SK-N-SH (cell line): ENCODE results near the gene CEP295NL. TPM values are rescaled to one million over a fixed set of nuclear protein-coding genes. Genes with fewer than 3 reads are reported as not detected.

Experiments used
- CTCF ChIA-PET: fragments of 300-600, 350-600 bp; formaldehyde crosslinking; extraction: SDS; loops from one replicate; lab custom pipeline; 2021; lab: Yijun Ruan, JAX
- POLR2A ChIA-PET: fragments of 350-600 bp; sonication (Branson Sonifier 250); formaldehyde crosslinking; extraction: SDS; loops from one replicate; lab custom pipeline; 2020; ENCODE audit warnings: antibody characterized with exemption, inconsistent platforms; lab: Yijun Ruan, JAX
- DNase-seq: peaks from one replicate; pipeline ENCODE4 v3.0.0; 2012
- H2AFZ ChIP-seq: fragments of 200-600 bp; sonication (generic); 2 replicates; pipeline ENCODE4 v1.8.1; 2016; ENCODE audit warnings: antibody characterized with exemption, mild to moderate bottlenecking, low read depth
- H3F3A ChIP-seq: fragments of 200-600 bp; sonication (generic); replicated peaks from 2 replicates; pipeline ENCODE3; 2016; ENCODE audit warnings: antibody characterized with exemption, mild to moderate bottlenecking; ENCODE audit not compliant: insufficient read depth
- H3K27ac ChIP-seq, 2 experiments: fragments of 200-500 bp in 1 of 2; fragments of 200-600 bp in 1 of 2; sonication (Bioruptor generic) in 1 of 2; sonication (generic), shearing (Covaris generic) in 1 of 2; 2 replicates each; pipeline versions ENCODE4 v1.5.1 to v1.6.1; 2014 to 2016; ENCODE audit warnings: low read depth in 2 of 2, inconsistent platforms in 1 of 2, low read length in 1 of 2, mild to moderate bottlenecking in 1 of 2, mixed read lengths in 1 of 2
- H3K27me3 ChIP-seq: fragments of 200-600 bp; sonication (generic), shearing (Covaris generic); 2 replicates; pipeline ENCODE4 v1.6.1; 2016; ENCODE audit warnings: mixed run types; ENCODE audit not compliant: insufficient read depth
- H3K36me3 ChIP-seq, 2 experiments: fragments of 200-500 bp in 1 of 2; fragments of 200-600 bp in 1 of 2; sonication (Bioruptor generic) in 1 of 2; sonication (generic) in 1 of 2; replicated peaks in 1 of 2; 2 replicates each; pipeline versions ENCODE3 to v1.5.1; 2014 to 2016; ENCODE audit warnings: low read length in 1 of 2, mild to moderate bottlenecking in 1 of 2; ENCODE audit not compliant: insufficient read depth in 2 of 2, control insufficient read depth in 1 of 2
- H3K4me1 ChIP-seq, 2 experiments: fragments of 200-500 bp in 1 of 2; fragments of 200-600 bp in 1 of 2; sonication (Bioruptor generic) in 1 of 2; sonication (generic), shearing (Covaris generic) in 1 of 2; 2 replicates each; pipeline versions ENCODE4 v1.5.1 to v1.6.1; 2014 to 2016; ENCODE audit warnings: low read depth in 1 of 2, low read length in 1 of 2, mixed run types in 1 of 2; ENCODE audit not compliant: insufficient read depth in 2 of 2, control insufficient read depth in 1 of 2
- H3K4me2 ChIP-seq: fragments of 200-600 bp; sonication (generic), shearing (Covaris generic); 2 replicates; pipeline ENCODE4 v1.6.1; 2017; ENCODE audit warnings: mixed run types
- H3K4me3 ChIP-seq, 2 experiments: fragments of 200-500 bp in 1 of 2; fragments of 200-600 bp in 1 of 2; sonication (Bioruptor generic) in 1 of 2; sonication (generic), shearing (Covaris generic) in 1 of 2; 2 replicates each; pipeline versions ENCODE4 v1.5.1 to v1.8.1; 2014 to 2016; ENCODE audit warnings: low read depth in 2 of 2, inconsistent platforms in 1 of 2, low read length in 1 of 2, mild to moderate bottlenecking in 1 of 2, mixed read lengths in 1 of 2, moderate library complexity in 1 of 2
- H3K79me2 ChIP-seq: fragments of 200-600 bp; sonication (generic); 2 replicates; pipeline ENCODE4 v1.8.1; 2017; ENCODE audit warnings: mild to moderate bottlenecking; ENCODE audit not compliant: insufficient read depth
- H3K9ac ChIP-seq: fragments of 200-600 bp; sonication (generic); 2 replicates; pipeline ENCODE4 v1.6.1; 2017; ENCODE audit warnings: mixed run types
- H3K9me2 ChIP-seq: fragments of 200-600 bp; sonication (generic); 2 replicates; pipeline ENCODE4 v1.6.1; 2017; ENCODE audit warnings: mixed run types
- H3K9me3 ChIP-seq: fragments of 200-600 bp; sonication (generic); 2 replicates; pipeline ENCODE4 v1.6.1; 2017; ENCODE audit warnings: mixed run types, mild to moderate bottlenecking, moderate library complexity
- H4K20me1 ChIP-seq: fragments of 200-600 bp; sonication (generic); 2 replicates; pipeline ENCODE4 v1.6.1; 2017; ENCODE audit warnings: mild to moderate bottlenecking, mixed run types; ENCODE audit not compliant: insufficient read depth
- ELF1 ChIP-seq: IDR thresholded peaks from 2 replicates; pipeline ENCODE4 v1.4.0; 2012
- FOSL2 ChIP-seq: IDR thresholded peaks from 2 replicates; pipeline ENCODE4 v1.4.0; 2012; ENCODE audit warnings: low read depth, mild to moderate bottlenecking, moderate library complexity, borderline replicate concordance
- FOXM1 ChIP-seq: IDR thresholded peaks from 2 replicates; pipeline ENCODE4 v1.4.0; 2012; ENCODE audit warnings: low read depth, mild to moderate bottlenecking
- MEF2A ChIP-seq: IDR thresholded peaks from 2 replicates; pipeline ENCODE4 v1.4.0; 2012; ENCODE audit warnings: low read depth, borderline replicate concordance
- NRF1 ChIP-seq: IDR thresholded peaks from 2 replicates; pipeline ENCODE4 v1.6.1; 2012; ENCODE audit warnings: low read depth, mild to moderate bottlenecking, low read length
- POLR2AphosphoS5 ChIP-seq: IDR thresholded peaks from 2 replicates; pipeline ENCODE4 v1.6.1; 2012; ENCODE audit warnings: low read depth, low read length
- RAD21 ChIP-seq: IDR thresholded peaks from 2 replicates; pipeline ENCODE4 v1.6.1; 2012; ENCODE audit warnings: mild to moderate bottlenecking, low read length
- RCOR1 ChIP-seq: fragments of 150-350 bp; IDR thresholded peaks from 2 replicates; pipeline ENCODE4 v1.6.1; 2017; ENCODE audit warnings: antibody characterized with exemption, low read length
- RXRA ChIP-seq: IDR thresholded peaks from 2 replicates; pipeline ENCODE4 v1.4.0; 2012; ENCODE audit warnings: low read depth, mild to moderate bottlenecking, borderline replicate concordance
- SIN3A ChIP-seq: IDR thresholded peaks from 2 replicates; pipeline ENCODE4 v1.6.1; 2012; ENCODE audit warnings: low read depth, mild to moderate bottlenecking, low read length, moderate library complexity, borderline replicate concordance
- SMC3 ChIP-seq: IDR thresholded peaks from 2 replicates; pipeline ENCODE4 v1.6.1; 2012; ENCODE audit warnings: low read depth, low read length, improper control_type of control experiment
- TEAD4 ChIP-seq: IDR thresholded peaks from 2 replicates; pipeline ENCODE4 v1.4.0; 2012; ENCODE audit warnings: mild to moderate bottlenecking, borderline replicate concordance; ENCODE audit not compliant: insufficient read depth
- YY1 ChIP-seq: IDR thresholded peaks from 2 replicates; pipeline ENCODE4 v1.4.0; 2012; ENCODE audit warnings: low read depth, mild to moderate bottlenecking
- WGBS: methylation state at CpG from one replicate; pipeline ENCODE4 v1.1.6; 2017; ENCODE audit warnings: low lambda C conversion rate; 5-methylcytosine and 5-hydroxymethylcytosine counted together
- polyA plus RNA-seq, 3 experiments: library from polyadenylated mRNA; depleted of rRNA; stranded (reverse); fragments of >200 nt; gene quantifications; 2 replicates each; pipeline ENCODE4 v1.2.3, GENCODE V29; 2012
- TF ChIP-seq, protein P1 (sequence below): IDR thresholded peaks from 2 replicates; pipeline ENCODE4 v1.4.0; 2012; ENCODE audit warnings: low read depth, borderline replicate concordance
- TF ChIP-seq, protein P2 (sequence below): IDR thresholded peaks from 2 replicates; pipeline ENCODE4 v1.4.0; 2012; ENCODE audit warnings: low read depth

The CEP295NL gene
- polyA plus RNA-seq, 1 of the 3 experiments (the other 2 are of a cell fraction), result 0.35 TPM

DNA sequence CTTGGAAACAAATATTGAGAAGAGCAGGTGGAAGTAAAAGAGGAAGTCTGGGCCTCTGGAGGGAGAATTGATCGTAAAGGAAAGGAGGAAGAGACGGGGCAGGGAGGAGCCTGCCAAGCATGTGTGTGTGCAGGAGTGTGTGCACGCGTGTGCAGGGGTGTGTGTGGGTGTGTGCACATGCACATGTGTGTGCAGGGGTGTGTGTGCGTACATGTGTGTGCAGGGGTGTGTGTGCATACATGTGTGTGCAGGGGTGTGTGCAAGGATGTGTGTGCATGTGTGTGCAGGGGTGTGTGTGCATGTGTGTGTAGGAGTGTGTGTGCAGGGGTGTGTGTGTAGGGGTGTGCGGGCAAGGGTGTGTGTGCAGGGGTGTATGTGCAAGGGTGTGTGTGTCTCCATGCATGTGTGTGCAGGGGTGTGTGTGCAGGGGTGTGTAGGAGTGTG, 10.0 kb downstream of the CEP295NL start:
- 91% methylated on average over 6 of the region's 6 CpGs for WGBS
- Histone ChIP-seq H3K36me3 (peaks cover 11 to 12% of the 10 kb centered on the region in 2 experiments), H3K4me1 (peaks cover 0 to 74% of the 10 kb centered on the region in 2 experiments; a peak in 2 of 4 replicates), H3K9ac (no peak overlapping the region)
- TF ChIP-seq TEAD4 (no peak), NRF1 (no peak), RXRA (no peak), ELF1 (no peak), FOSL2 (no peak), RAD21 (no peak), RCOR1 (no peak), FOXM1 (no peak), SIN3A (no peak), YY1 (no peak)
- TF ChIP-seq, protein P1, sequence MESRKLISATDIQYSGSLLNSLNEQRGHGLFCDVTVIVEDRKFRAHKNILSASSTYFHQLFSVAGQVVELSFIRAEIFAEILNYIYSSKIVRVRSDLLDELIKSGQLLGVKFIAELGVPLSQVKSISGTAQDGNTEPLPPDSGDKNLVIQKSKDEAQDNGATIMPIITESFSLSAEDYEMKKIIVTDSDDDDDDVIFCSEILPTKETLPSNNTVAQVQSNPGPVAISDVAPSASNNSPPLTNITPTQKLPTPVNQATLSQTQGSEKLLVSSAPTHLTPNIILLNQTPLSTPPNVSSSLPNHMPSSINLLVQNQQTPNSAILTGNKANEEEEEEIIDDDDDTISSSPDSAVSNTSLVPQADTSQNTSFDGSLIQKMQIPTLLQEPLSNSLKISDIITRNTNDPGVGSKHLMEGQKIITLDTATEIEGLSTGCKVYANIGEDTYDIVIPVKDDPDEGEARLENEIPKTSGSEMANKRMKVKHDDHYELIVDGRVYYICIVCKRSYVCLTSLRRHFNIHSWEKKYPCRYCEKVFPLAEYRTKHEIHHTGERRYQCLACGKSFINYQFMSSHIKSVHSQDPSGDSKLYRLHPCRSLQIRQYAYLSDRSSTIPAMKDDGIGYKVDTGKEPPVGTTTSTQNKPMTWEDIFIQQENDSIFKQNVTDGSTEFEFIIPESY, result no peak
- TF ChIP-seq, all 33 proteins: peak for 0
- H3K9me2 ChIP-seq, result no peaks in the 10 kb centered on the region
- H2AFZ ChIP-seq, result no peak overlapping the region
- H3K27me3 ChIP-seq, result no peaks in the 10 kb centered on the region
- ChIA-PET CTCF (interaction anchor here (1.2 to 7.4 kb wide), 8 partner anchors 8 to 78 kb away, joined by 3 to 44 read pairs (median 6); no protein-coding TSS in a partner anchor), POLR2A (interaction anchor here (1.0 to 3.1 kb wide), 6 partner anchors 10 to 73 kb away, joined by 3 to 35 read pairs (median 5); no protein-coding TSS in a partner anchor)
- peaks cover 73% of the 10 kb centered on the region for H4K20me1 ChIP-seq
- no peak overlapping the region for H3K4me2 ChIP-seq
- no peaks in the 10 kb centered on the region for H3K9me3 ChIP-seq
- peak overlapping the region in 1 of 2 experiments; percentile 98; a peak in 2 of 4 replicates for H3K27ac ChIP-seq
- no peak overlapping the region for H3K4me3 ChIP-seq
- H3K79me2 ChIP-seq, result peaks cover 99% of the 10 kb centered on the region
- DNase-seq, result no peak
- peaks cover 16% of the 10 kb centered on the region for H3F3A ChIP-seq

DNA sequence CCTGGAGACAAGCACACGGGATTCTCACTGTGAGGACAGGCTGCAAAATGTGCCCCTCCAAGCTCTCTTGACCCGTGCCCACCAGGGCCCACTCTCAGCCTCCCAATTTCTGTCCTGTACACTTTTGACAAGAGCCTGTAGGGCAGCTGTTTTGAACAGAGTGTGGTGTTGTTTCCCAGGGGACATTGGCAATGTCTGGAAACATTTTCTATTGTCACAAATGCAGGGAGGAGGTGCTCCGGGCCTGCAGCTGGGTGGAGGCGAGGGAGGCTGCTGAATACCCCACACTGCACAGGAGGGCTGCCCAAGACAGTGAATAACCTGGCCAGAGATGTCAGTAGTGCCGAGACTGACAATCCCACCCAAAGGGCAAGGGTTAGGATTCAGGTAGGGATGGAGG, 10.5 kb downstream of the CEP295NL start:
- peaks cover 99% of the 10 kb centered on the region for H3K79me2 ChIP-seq
- TF ChIP-seq TEAD4 (no peak), SMC3 (no peak), MEF2A (no peak), POLR2AphosphoS5 (no peak)
- TF ChIP-seq, protein P2, sequence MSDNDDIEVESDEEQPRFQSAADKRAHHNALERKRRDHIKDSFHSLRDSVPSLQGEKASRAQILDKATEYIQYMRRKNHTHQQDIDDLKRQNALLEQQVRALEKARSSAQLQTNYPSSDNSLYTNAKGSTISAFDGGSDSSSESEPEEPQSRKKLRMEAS, result no peak
- H3K9me3 ChIP-seq, result no peaks in the 10 kb centered on the region
- DNase-seq, result peak; percentile 79
- H2AFZ ChIP-seq, result no peak overlapping the region
- peaks cover 7 to 12% of the 10 kb centered on the region in 2 experiments for H3K36me3 ChIP-seq
- no peak overlapping the region for H3K4me3 ChIP-seq
- H3F3A ChIP-seq, result peaks cover 16% of the 10 kb centered on the region
- peaks cover 0 to 72% of the 10 kb centered on the region in 2 experiments; a peak in 2 of 4 replicates for H3K4me1 ChIP-seq
- peak overlapping the region in 1 of 2 experiments; percentile 98; a peak in 2 of 4 replicates for H3K27ac ChIP-seq
- CTCF ChIA-PET, result interaction anchor here (0.7 to 7.4 kb wide), 11 partner anchors 9 to 78 kb away, joined by 3 to 44 read pairs (median 4); partner anchors contain the start of gene CEP295NL
- H3K27me3 ChIP-seq, result no peaks in the 10 kb centered on the region
- H3K9me2 ChIP-seq, result no peaks in the 10 kb centered on the region
- H3K9ac ChIP-seq, result no peak overlapping the region
- no peak overlapping the region for H3K4me2 ChIP-seq
- POLR2A ChIA-PET, result interaction anchor here (0.7 to 3.1 kb wide), 9 partner anchors 9 to 74 kb away, joined by 3 to 35 read pairs (median 4); no protein-coding TSS in a partner anchor
- H4K20me1 ChIP-seq, result peaks cover 69% of the 10 kb centered on the region
- 70% methylated on average over 5 of the region's 5 CpGs for WGBS
